Erythroblast (primary cell): ENCODE measurements around the gene ZNF487.
"Not testable (repeated sequence)": the region's sequence is repeated elsewhere in the genome, so short reads cannot be mapped to it uniquely, and the experiment has no call there.

ENCODE experiments used
- DNase-seq, 2 experiments: peaks; one replicate each; lab custom pipeline; 2025; lab: John Stamatoyannopoulos, UW
- GATA1 ChIP-seq: IDR thresholded peaks from 2 replicates; pipeline ENCODE4 v1.6.1; 2011; ENCODE audit warnings: low read depth, mild to moderate bottlenecking, control low read depth, low read length, moderate library complexity
- POLR2A ChIP-seq: IDR thresholded peaks from 2 replicates; pipeline ENCODE4 v1.6.1; 2011; ENCODE audit warnings: mild to moderate bottlenecking, low read length

Gene ZNF487

DNA sequence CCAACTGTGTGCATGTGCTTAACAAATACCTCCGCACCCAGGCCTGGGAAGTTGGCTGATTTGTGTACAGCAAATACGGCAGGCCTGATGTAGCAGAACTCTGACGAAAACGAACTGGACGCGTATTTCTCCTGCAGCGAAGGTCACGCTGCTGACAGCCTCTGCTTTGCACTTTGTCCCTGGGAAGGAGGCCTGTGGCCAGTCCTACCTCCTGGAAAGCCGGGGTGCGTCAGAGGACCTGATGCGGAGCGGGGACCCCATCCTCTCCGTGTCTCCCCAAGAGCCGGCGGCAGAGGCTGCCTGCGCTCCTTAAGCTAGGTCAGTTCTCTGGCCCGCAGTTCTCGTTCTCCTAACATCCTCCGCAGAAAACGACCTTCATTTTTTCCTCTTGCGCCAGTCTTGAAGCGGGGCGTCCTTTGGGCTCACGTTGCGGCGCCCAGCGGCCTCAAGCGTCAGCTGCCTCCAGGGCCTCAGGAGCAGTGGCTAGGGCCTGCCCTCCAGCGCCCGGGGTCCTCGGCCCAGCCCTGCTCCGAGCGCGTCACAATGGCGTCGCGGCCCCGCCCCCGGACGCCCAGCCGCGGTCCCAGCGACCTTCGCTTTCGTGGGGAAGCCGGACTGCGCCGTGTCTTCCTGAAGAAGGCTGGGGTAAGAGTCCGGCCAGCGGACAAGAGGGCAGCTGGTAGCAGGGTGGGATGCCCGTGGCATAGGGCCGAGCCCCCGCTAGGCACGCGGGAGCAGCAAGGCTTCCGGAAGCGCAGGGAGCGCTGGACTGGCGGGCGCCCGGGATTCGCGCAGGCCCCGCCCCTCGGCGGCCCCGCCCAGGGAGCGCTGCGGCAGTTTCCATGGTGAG is at the start of gene ZNF487:
Gene ZNF487, plus strand, starts transcription at position 821 of the 850 bp plus-strand sequence. CDS start 38,703 bp downstream, outside the sequence.
- DNase-seq, result peak; percentile 94 to 95
- TF ChIP-seq POLR2A (peak; percentile 87), GATA1 (no peak)

DNA sequence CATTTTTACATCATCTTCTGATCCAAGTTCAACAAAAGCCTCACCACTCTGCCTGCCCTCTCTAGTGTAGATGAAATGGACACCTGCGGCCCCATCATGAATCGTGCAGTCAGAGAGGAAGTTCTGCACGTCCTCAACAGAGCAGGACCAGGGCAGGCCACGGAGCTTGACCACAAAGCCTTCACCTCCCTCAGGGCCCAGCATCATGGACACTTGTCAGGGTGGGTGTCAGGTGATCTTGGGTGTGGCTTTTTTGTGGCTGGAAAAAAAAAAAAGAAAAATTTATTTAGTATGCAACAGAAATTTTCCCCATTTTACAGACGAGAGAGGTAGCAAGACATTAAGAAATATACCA is 49.3 kb upstream of the ZNF487 start:
- DNase-seq, result no peak
- TF ChIP-seq GATA1, result no peak
- no peak for TF ChIP-seq POLR2A

GRCh38 chr10:43389867-43390266 is 47.0 kb upstream of the ZNF487 start:
- peak; percentile 48 to 55 for DNase-seq

DNA sequence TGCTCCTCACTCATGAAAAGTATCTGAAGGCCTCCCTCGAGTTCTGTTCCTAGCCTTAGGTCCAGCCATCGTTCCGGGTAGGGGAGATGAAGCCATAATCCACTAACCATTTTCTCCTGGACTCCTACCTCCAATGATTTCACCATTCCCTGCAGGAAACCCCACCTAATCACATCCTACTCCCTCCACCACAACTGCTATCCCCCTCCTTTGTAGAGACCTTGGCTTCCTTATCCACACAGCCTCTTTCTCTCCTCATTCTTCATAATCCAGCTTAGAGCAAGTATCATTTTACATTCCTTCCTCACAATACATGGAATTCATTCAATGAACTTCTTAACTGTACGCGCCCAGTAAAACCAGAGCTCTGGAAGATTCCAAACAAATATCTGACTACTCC is 46.6 kb upstream of the ZNF487 start:
- TF ChIP-seq POLR2A, result no peak
- TF ChIP-seq GATA1, result no peak

More at GRCh38 chr10:43389867-43390266, 47.0 kb upstream of the ZNF487 start:
- no peak for TF ChIP-seq GATA1
- no peak for TF ChIP-seq POLR2A

GRCh38 chr10:43390759-43391158 is 46.2 kb upstream of the ZNF487 start:
- peak; percentile 54 to 67 for DNase-seq
- TF ChIP-seq POLR2A (no peak), GATA1 (no peak)

More for the DNA sequence above, 46.6 kb upstream of the ZNF487 start:
- DNase-seq, result no peak

- no peak for DNase-seq
- TF ChIP-seq POLR2A (no peak), GATA1 (no peak)
These were observed 45.4 kb upstream of the ZNF487 start for GRCh38 chr10:43391496-43391895.

- no peak for DNase-seq
- TF ChIP-seq POLR2A (no peak), GATA1 (no peak)
These were observed 44.2 kb upstream of the ZNF487 start for GRCh38 chr10:43392748-43393147.

DNA sequence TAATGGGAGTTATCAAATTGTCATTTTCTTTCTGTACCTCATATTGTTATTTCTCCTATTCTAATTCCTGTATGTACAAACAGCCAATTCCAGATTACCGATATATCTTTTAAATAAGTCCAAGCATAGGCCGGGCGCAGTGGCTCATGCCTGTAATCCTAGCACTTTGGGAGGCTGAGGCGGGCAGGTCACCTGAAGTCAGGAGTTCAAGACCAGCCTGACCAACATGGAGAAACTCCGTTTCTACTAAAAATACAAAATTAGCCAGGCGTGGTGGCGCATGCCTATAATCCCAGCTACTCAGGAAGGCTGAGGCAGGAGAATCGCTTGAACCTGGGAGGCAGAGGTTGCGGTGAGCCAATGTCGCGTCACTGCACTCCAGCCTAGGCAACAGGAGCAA is 43.7 kb upstream of the ZNF487 start:
- not testable (repeated sequence) for DNase-seq

DNA sequence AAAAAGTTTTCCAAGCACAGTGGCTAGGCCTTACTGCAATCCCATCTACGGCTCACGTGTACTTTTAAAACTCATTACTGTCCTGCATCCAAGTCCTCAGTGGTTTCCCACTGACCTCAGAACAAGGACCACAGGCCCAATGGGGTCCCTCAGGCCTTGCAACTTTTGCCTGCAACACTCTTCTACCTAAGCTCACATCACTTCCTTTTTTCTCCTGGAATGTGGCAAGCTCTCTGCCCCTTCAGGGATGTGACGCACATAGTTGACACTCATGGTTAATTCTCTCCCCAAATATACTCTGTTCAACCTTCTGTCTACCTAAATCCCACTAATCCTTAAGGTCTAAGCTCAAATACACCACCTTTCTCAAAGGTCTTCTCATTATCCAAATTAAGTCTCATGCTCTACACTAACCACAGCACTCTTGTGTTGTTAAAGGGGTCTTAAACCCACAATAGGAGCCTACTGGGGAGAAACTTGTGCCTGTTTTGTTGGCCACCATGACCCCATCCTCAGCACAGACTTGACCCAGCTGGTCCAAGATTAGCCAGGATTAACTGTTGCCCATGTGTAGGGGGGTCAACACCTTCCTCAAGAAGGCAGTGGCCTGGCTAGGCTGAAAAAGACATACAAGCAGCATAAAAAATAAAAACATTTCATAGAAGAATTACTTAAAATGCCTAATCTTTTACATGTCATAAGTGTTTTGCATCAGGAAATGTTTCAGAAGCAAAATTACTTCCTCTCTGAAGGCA is 43.1 kb upstream of the ZNF487 start:
- TF ChIP-seq POLR2A, result no peak
- TF ChIP-seq GATA1, result no peak
- DNase-seq, result no peak

- TF ChIP-seq POLR2A, result no peak
- no peak for DNase-seq
These were observed 42.0 kb upstream of the ZNF487 start for GRCh38 chr10:43394868-43395267.

DNA sequence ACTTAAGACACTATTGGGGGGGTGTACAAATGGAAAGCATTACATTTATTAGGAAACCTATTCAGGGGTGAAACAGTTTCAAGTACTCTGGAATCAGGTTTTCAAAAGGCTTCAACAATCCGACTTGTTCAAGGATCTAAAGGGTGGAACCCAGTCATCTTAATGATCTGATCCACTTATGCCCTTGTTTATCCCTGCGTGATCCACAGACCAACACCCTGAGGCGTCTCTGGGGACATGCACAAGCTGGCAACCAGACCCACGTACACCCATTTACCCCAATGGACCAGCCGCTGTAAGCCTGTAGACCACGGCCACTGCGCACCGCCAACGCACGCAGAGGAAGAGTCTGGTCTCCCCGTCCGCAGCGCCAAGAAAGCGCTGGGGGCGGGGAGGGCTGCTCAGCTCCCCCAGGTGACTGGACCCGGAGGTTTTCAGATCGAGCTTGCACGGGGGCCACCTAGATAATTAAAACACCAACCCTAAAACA is 41.3 kb upstream of the ZNF487 start:
- no peak for TF ChIP-seq POLR2A
- no peak for TF ChIP-seq GATA1
- DNase-seq, result peak in 1 of 2 experiments; percentile 78

DNA sequence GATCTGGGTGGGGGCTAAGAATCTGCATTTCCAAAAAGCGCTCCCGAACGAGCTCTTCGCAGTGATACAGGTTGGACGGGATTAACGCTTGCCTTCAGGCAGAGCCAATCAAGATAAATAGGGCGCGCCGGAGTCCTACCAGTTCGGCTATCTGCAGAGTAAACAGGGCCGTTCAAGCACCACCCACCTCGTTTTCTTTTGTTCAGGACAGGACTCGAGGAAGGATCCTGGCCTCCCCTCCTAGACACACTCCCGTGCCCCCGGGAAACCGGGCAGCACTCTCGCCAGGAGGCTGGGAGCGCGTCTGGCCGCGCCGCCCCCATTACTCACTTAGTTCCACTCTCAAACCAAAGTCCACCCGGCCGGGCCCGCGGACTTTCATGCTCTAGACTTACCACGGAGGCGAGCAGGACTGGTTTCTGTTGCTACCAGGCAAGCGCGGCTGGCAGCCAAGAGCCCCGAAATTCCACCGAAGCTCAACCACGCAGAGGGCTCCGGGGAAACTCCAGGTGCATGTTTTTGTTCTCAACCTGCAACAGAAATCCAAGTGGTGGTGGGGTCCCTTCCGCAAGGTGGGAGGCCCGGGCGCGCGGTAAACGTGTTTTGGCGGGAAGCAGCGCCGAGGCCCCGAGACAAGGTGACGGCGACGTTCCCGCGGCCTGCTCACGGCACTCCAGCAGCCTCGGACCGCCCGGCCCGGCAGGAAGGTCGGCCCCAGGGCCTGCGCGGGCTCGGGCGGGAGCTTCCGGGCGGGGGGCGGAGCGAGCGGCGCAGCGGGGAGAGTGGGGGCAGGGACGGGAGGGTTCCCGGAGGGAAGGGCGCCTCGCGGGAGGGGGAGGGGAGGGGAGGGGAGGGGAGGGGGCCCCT is 40.6 kb upstream of the ZNF487 start:
- TF ChIP-seq POLR2A (peak; percentile 52), GATA1 (no peak)
- DNase-seq, result peak; percentile 88 to 89

GRCh38 chr10:43396928-43397624 is 39.8 kb upstream of the ZNF487 start:
- TF ChIP-seq GATA1 (no peak), POLR2A (peak; percentile 79)
- DNase-seq, result peak; percentile 90 to 91
